Measurements from ENCODE around the gene RTRAF. TPM values are rescaled to one million over a fixed set of nuclear protein-coding genes. Genes with fewer than 3 reads are reported as not detected.

Gene RTRAF
- total and polyA plus RNA-seq, 2 of the 8 experiments (the other 6 are each of a cell fraction or from before 2014, with no cell fraction given): 149 to 359 TPM

- Histone ChIP-seq H4K5ac (ENCODE audit: insufficient read length, low read depth, low read length) (no peak overlapping the region), H4K91ac (replicated peaks; ENCODE audit: insufficient read length, low read length) (no peak overlapping the region), H2BK5ac (ENCODE audit: low read depth, low read length) (no peak overlapping the region), H2BK20ac (ENCODE audit: low read length) (no peak overlapping the region), H3K4ac (replicated peaks; ENCODE audit: insufficient read length, low read depth, low read length) (no peak overlapping the region), H2BK120ac (replicated peaks; ENCODE audit: low read depth, low read length) (no peak overlapping the region), H2BK15ac (ENCODE audit: low read length) (no peak overlapping the region), H3K23me2 (ENCODE audit: low read depth, low read length) (no peaks in the 10 kb centered on the region), H3K9ac (replicated peaks in 1 of 4; ENCODE audit: extremely low read depth in 1 of 4, low read depth in 3 of 4, low read length in 3 of 4) (no peak overlapping the region), H3K4me2 (ENCODE audit: insufficient read depth in 1 of 2, low read depth in 2 of 2, low read length in 2 of 2) (no peak overlapping the region), H3K27ac (ENCODE audit: low read depth, low read length) (no peak overlapping the region), H2BK12ac (ENCODE audit: low read depth, low read length) (no peak overlapping the region), H3K36me3 (ENCODE audit: control insufficient read depth in 2 of 4, insufficient read depth in 4 of 4, low read length in 3 of 4) (peaks cover 7 to 23% (median 16%) of the 10 kb centered on the region in 4 experiments), H3K27me3 (replicated peaks in 1 of 4; ENCODE audit: control insufficient read depth in 3 of 4, extremely low read depth in 1 of 4, insufficient read depth in 3 of 4, low read length in 3 of 4) (no peaks in the 10 kb centered on the region), H3K79me1 (ENCODE audit: low read depth, low read length) (no peaks in the 10 kb centered on the region), H3K23ac (ENCODE audit: insufficient read length) (no peak overlapping the region), H3K79me2 (ENCODE audit: control insufficient read depth in 1 of 2, insufficient read depth in 2 of 2, low read length in 2 of 2) (no peaks in the 10 kb centered on the region), H2AK5ac (ENCODE audit: low read depth, low read length) (no peak overlapping the region), H3K9me3 (ENCODE audit: insufficient read depth in 2 of 2, low read depth in 1 of 2, low read length in 1 of 2) (no peaks in the 10 kb centered on the region; a peak in 1 of 4 replicates), H3K4me1 (replicated peaks in 1 of 4; ENCODE audit: control insufficient read depth in 3 of 4, insufficient read depth in 4 of 4, low read length in 3 of 4) (peaks cover 2 to 12% (median 10%) of the 10 kb centered on the region in 4 experiments; a peak in 6 of 7 replicates), H3K4me3 (ENCODE audit: extremely low read depth in 1 of 4, insufficient read depth in 2 of 4, low read depth in 3 of 4, low read length in 4 of 4) (no peak overlapping the region), H3K14ac (ENCODE audit: insufficient read length) (no peak overlapping the region), H4K8ac (ENCODE audit: extremely low read depth, insufficient read depth, low read length) (no peak overlapping the region), H3K18ac (ENCODE audit: extremely low read depth, low read length) (no peak overlapping the region), H3K56ac (replicated peaks; ENCODE audit: insufficient read length, low read depth, low read length) (no peak overlapping the region), H2AFZ (ENCODE audit: low read length) (no peak overlapping the region), H4K20me1 (replicated peaks in 1 of 2; ENCODE audit: control insufficient read depth in 1 of 2, insufficient read depth in 2 of 2, low read length in 2 of 2) (no peaks in the 10 kb centered on the region)
- no peak for FAIRE-seq
- CTCF ChIA-PET (ENCODE audit: partially characterized antibody): interaction anchor here (0.6 to 5.0 kb wide), 33 partner anchors 8 to 448 kb away, joined by 3 to 46 read pairs (median 3); partner anchors contain the start of gene NID2
- POLR2A ChIA-PET (ENCODE audit: partially characterized antibody): interaction anchor here (0.6 to 1.6 kb wide), 4 partner anchors 9 to 920 kb away, joined by 3 to 5 read pairs (median 3); partner anchors contain the start of gene TRIM9
- TF ChIP-seq SAP30 (IDR thresholded peaks at IDR 0.05; ENCODE audit: insufficient read depth, insufficient replicate concordance, low read length): no peak
- no peak for TF ChIP-seq TAF7 (optimal IDR thresholded peaks at IDR 0.05; ENCODE audit: borderline replicate concordance, low read depth, low read length)
- TF ChIP-seq HDAC6 (IDR thresholded peaks at IDR 0.05; ENCODE audit: low read depth, low read length): no peak
- no peak for TF ChIP-seq ATF2 (IDR thresholded peaks at IDR 0.05; ENCODE audit: low read length)
- DNase-seq (ENCODE audit: low read depth in 1 of 2, low spot score in 2 of 2): no peak
- WGBS, 2 experiments (ENCODE audit: extremely low coverage in 1 of 2, insufficient coverage in 1 of 2, insufficient read length in 1 of 2, insufficient replicate concordance in 2 of 2, low coverage in 1 of 2, low lambda C conversion rate in 2 of 2, missing lambda C conversion rate in 1 of 2): 98% methylated on average over 15 of the region's 15 CpGs; no CpG with 5 or more reads in 1 of the 2 experiments
These were observed 25.4 kb downstream of the RTRAF start for GRCh38 chr14:52014601-52015267.

Measured in H1 (cell line).